NB4 (cell line): ENCODE data around the gene ITGB4.

ENCODE experiments used
- CTCF ChIP-seq: IDR thresholded peaks from one replicate; pipeline ENCODE4 v1.5.1; 2012; ENCODE audit warnings: low read depth, low read length
- MAX ChIP-seq: IDR thresholded peaks from 2 replicates; pipeline ENCODE4 v1.6.1; 2011; ENCODE audit warnings: low read depth, low read length
- POLR2A ChIP-seq: IDR thresholded peaks from 2 replicates; pipeline ENCODE4 v1.6.1; 2011; ENCODE audit warnings: mild to moderate bottlenecking; ENCODE audit not compliant: insufficient read length; ENCODE audit errors: extremely low read depth

- TF ChIP-seq CTCF (no peak), MAX (no peak), POLR2A (no peak)
Observed at GRCh38 chr17:75731716-75732498, 10.6 kb downstream of the ITGB4 start.
